ENCODE measurements around the gene ARAF. TPM values are rescaled to one million over a fixed set of nuclear protein-coding genes. Genes with fewer than 3 reads are reported as not detected.

ARAF gene
- total RNA-seq, 1 donor from 2014 or later = 70.9 TPM

DNA sequence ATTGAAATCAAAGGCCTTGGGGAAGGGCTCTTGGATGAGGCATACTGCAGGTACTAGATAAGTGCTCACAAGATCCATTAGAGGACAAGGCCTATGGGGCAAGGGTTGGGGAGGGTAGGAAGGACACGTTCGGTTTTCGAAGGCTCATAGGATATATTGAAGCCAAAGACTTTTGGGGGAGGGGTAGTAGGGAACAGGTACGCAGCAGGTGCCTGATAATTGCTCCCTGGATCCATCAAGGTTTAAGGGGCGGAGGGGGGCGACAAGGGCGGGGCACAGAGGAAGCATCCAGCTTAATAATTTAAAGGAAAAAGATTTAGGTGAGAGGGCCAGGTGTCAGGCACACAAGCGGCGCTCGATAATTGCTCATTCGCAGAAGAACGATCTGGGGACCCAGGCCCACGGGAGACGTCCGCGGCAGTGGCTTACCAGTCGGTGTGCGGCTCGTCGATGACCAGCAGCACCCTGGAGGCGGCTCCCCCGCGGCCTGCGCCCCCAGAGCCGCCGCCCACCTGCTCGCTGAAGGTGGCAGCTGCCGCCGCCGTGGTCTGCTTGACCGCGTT is 58.0 kb downstream of the ARAF start:
- peak; percentile 81 for DNase-seq (ENCODE audit: low spot score)

DNA sequence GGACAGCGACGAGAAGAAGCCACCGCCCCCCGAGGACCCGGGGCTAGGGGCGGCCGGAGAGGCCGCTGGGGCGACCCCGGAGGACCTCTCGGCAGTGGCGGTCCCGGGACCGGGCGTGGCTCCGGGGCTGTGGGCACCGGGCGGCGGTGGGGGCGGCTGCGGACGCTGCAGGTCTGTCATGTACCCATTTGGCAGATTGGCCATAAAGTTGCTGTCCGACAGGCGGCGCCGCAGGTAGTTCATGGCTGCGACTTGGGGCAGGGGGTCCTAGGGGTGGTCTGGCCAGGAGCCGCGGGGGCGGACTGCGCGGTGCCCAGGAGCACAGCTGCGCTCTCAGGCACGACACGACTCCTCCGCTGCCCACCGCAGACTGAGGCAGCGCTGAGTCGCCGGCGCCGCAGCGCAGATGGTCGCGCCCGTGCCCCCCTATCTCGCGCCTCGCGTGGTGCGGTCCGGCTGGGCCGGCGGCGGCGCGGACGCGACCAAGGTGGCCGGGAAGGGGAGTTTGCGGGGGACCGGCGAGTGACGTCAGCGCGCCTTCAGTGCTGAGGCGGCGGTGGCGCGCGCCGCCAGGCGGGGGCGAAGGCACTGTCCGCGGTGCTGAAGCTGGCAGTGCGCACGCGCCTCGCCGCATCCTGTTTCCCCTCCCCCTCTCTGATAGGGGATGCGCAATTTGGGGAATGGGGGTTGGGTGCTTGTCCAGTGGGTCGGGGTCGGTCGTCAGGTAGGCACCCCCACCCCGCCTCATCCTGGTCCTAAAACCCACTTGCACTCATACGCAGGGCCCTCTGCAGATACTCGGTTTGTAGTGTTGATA is 58.7 kb downstream of the ARAF start, which contains the start of gene SYN1:
SYN1 (minus strand) TSS at position 372 of the 817 bp plus-strand sequence; CDS start at position 243, 129 bp downstream.
- DNase-seq (ENCODE audit: low spot score) = peak; percentile 91

DNA sequence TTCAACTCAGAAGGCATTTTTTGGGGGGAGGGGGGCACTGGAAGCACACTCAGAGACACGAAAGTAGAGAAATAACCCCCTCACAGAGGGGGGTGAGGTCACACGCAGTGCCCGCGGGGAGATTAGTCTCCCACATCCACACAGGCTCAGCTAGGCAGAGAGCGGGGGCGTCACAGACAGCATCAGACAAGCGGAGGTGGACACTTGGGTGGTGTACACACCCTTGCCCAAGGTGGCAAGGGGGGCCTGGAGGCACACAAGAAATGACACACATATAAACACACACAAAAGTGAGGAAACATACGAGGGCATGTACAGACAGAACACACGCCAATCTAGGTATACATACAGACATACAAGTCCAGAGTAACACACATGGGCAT is 59.3 kb downstream of the ARAF start:
- peak; percentile 57 for DNase-seq (ENCODE audit: low spot score)

Small RNA genes lying within 50 kb of the gene (microRNA-seq; reads per million reads assigned to microRNA genes)
- not detected for gene MIR4769 (ENCODE audit: borderline number of aligned reads)

Other genes with a start within 250 kb of the ARAF start
- gene ZNF157, start 190.6 kb upstream of the ARAF start, total RNA-seq = not detected
- 8.0 TPM for gene ZNF41, start 78.0 kb upstream of the ARAF start, total RNA-seq
- 410 TPM for gene TIMP1, start 21.2 kb downstream of the ARAF start, total RNA-seq
- not detected for gene SYN1, start 58.7 kb downstream of the ARAF start, total RNA-seq
- 11.8 TPM for gene CFP, start 68.7 kb downstream of the ARAF start, total RNA-seq
- 40.3 TPM for gene ELK1, start 89.4 kb downstream of the ARAF start, total RNA-seq
- 81.7 TPM for gene UXT, start 98.0 kb downstream of the ARAF start, total RNA-seq

All from mesenteric fat pad (tissue), 1 donor.